ENCODE results near the gene B4GALT3.

B4GALT3 gene

DNA sequence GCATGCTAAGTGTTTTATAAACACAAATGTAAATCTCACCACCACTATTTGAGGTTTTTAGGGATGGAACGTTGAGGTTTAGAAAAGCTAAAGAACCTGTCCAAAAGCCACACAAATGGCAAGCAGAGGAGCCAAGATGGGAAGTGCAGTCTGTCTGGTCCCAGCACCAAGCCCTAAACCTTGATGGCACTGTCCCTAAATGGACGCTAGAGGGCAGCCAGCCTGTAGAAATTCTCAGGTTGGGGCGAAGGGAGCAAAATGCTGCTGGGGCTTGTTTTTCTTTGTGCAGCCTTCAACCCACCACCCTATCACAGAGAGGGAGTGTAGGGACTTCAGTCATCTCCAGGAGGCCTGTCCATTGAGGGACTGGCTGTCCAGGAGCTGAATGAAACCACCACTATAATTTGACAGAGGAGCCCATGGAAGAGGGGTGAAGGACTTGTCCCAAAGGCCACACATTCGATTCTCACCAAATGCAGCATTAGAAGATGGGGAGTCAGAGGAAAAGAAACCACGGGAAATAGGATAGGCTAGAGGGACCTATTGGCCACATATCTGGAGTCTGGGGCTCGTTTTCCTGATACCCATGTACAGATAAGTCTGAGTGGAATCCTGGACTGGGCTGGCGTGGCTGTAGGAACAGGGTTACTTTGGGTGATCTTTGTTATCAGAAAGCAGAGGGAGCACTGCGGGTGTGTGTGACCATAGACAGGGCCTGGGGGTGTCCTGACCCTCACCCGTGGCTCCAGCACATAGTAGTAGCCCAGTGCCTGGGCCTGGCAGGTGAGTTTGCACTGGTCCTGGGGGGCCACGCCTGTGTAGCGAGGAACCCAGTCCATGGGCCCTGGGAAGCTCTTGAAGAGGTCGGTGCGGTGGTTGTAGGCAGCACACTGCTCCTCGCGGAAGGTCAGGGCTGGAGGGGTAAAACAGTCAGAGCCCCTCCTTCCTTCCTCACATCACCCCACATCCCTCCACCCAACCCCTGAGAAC is 15.5 kb upstream of the B4GALT3 start:
- intact Hi-C loops (cut with DNase I), result no loop called here
- peak; percentile 37 to 90 (median 76) for DNase-seq

DNA sequence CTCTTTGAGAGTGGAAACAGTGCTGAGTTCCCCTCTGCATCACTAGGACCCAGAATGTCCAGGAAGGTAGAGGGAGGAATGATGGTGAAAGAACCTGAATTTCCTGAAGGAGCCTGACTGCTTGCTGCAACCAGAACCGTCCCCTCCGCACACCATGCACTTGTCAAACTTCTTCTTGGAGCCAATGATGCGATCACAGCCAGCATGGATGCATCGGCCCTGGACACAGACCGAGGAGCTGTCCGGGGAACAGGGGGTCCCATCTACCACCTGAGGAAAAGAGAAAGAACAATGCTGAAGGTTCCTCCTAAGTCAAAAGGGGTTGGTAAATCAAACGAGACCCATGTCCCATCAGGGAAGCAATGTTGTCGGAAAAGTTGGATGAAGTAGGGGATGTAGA is 14.7 kb upstream of the B4GALT3 start:
- intact Hi-C loops (cut with DNase I), result no loop called here
- DNase-seq, result no peak

DNA sequence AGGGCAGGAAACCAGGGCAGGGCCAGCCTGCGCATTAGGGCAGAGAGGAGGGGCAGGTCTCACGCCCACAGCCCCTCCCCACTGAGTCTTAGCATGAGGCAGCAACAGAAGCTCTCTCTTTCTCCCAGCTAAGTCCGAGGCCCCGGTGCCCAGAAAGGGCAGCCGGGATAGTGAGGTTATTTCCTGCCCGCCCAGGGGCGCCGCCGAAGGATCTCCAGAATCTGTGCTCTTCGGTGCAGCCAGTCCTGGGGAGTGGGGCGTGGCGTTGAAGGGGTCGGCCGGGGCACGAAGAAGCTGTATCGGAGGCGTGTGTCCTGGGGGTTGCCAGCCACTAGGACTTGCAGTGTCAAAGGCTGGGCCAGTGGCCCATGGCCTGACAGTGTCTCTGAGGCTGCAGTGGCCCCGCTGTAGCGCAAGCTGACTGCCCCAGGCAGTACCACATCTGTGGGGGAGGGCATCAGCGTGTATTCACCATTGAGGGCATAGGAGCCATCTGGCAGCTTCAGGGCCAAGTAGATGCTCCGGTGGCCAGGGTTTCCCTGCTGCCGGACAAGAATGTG is 13.7 kb upstream of the B4GALT3 start:
- peak in 19 of 42 donors; percentile 29 to 72 (median 53) for DNase-seq
- intact Hi-C loops (cut with DNase I), result no loop called here

DNA sequence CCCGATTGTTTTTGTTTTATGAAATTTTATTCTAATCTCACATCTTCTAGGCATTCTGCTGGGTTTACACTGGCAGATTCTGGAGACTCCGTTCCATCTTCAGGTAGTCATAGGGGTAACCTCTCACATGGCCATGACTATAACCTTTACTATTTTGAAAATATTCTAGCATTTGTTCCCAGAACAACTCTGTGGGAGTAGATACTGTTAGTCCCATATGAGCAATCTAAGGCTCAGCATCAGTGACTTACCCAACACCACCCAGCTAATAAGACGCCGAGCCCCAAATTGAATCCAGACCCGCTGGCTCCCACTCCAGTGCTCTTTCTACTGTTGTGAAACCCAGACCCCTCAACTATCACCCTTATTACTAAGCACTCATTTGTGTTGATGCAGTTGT is 11.7 kb upstream of the B4GALT3 start:
- no peak for DNase-seq
- intact Hi-C loops (cut with DNase I), result no loop called here

DNA sequence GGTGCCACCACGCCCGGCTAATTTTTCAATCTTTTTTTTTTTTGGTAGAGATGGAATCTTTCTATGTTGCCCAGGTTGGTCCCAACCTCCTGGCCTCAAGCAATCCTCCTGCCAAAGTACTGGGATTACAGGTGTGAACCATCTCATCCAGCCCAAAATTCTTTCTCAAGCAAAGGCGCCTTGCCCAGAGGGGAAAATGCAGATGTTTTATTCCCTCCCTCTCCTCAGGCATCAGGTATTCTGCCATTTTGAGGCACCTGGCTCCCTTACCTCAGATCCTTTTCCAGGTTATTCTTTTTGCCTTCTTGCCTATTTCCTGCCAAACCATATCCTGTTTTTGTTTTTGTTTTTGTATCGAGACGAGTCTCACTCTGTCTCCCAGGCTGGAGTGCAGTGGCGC is 11.1 kb upstream of the B4GALT3 start:
- intact Hi-C loops (cut with DNase I), result no loop called here
- no peak for DNase-seq

DNA sequence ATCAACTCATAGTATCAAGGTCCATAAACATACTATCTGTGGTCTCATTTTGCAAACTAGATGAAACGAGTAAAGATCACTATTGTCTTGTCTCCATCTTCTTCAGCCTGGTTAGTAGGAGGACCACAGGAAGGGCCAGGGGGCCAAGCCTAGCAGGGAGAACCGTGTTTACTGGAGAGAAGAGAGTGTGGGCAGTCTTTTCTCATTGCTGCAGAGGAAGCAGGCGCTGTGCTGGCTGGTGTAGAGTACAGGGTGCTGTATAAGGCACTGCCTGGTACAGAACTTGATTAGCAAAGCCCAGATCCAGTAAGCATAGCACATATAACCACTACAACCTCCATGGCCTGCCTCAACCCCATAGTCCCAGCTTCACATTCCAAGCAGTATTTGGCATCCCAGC is 10.0 kb upstream of the B4GALT3 start:
- DNase-seq, result peak in 1 of 42 donors; percentile 19
- intact Hi-C loops (cut with DNase I), result no loop called here

- DNase-seq, result no peak
Observed at GRCh38 chr1:161185732-161186311, 8.5 kb upstream of the B4GALT3 start.

DNA sequence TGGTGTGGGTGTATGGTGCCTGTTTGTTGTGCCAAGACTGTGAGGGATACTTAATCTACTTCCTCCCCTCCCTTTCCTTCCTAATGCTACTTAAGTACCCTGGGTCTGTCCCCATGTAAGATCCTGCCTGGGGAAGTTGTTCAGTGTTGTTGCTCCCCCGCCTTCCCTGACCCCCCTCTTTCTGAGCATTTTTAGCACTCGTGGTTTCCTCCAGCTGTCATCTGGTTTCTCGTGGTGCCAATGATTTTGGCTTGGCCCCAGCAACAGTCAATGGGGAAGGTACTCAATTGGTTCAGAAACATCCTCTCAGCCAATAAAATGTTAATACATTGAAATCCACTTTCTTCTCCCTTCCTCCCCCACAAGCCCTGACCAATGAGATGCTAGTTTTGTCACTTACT is 8.0 kb upstream of the B4GALT3 start:
- intact Hi-C loops (cut with DNase I), result no loop called here
- peak in 24 of 42 donors; percentile 37 to 73 (median 54) for DNase-seq

More at GRCh38 chr1:161185732-161186311, 8.5 kb upstream of the B4GALT3 start:
- intact Hi-C loops (cut with DNase I), result no loop called here

DNA sequence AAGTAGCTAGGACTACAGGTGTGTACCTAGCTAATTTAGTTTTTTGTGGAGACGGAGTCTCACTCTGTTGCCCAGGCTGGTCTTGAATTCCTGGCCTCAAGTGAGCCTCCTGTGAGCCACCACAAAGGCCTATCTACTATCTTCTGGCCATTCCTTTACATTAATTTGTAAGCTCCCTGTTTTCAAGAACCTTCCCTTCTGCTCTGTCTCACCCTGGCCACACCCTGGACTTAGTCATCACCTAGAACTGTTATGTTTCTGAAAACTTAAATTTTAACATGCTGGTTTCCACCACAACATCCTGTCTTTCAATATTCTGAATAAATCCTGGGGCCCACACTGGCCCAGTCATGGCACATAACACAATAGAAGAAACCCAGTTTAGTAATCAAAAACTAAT is 4.9 kb upstream of the B4GALT3 start:
- DNase-seq, result no peak
- intact Hi-C loops (cut with DNase I), result no loop called here

- no peak for DNase-seq
- intact Hi-C loops (cut with DNase I), result no loop called here
Observed at GRCh38 chr1:161180639-161181038, 3.3 kb upstream of the B4GALT3 start.

GRCh38 chr1:161179698-161180097 is 2.4 kb upstream of the B4GALT3 start:
- intact Hi-C loops (cut with DNase I), result no loop called here
- no peak for DNase-seq

- DNase-seq, result no peak
- intact Hi-C loops (cut with DNase I), result no loop called here
Observed at GRCh38 chr1:161177936-161178244, 583 bp upstream of the B4GALT3 start.

GRCh38 chr1:161176468-161177111 is 717 bp downstream of the B4GALT3 start:
- no peak for DNase-seq
- intact Hi-C loops (cut with DNase I), result no loop called here

DNA sequence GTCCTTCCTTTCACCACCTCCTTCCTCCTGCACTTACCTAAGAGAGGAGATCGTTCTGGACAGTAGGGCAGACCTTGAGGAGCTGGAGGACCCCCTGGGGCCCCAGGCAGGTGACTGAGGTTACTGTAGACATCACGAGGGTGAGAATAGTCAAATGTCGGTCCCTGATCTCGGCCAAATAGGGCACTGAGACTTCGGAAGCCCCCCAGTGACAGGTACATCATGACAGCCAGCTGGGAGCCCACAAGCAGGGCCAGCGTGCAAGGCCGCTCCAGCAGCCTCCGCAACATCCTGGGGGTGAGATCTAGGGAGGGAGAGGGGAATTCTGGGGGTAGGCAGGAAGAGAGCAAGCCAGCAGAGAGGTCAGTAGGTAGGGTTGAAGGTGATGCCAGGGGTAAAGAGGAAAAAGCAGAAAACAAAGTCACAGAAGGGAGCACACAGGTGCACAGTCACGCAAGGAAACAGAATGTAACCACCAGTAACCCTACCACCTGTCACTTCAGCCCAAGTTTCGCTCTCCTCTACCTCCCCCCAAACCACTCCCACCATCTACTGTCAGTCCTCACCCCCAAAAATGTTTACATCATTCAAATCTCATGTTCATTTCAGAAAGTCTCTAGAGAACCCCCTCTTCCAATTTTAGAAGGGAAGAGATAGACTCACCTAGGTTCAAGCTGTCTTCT is 1.4 kb downstream of the B4GALT3 start:
- intact Hi-C loops (cut with DNase I), result no loop called here
- DNase-seq, result no peak

- no peak for DNase-seq
- intact Hi-C loops (cut with DNase I), result no loop called here
Observed at GRCh38 chr1:161174911-161175310, 2.4 kb downstream of the B4GALT3 start.

DNA sequence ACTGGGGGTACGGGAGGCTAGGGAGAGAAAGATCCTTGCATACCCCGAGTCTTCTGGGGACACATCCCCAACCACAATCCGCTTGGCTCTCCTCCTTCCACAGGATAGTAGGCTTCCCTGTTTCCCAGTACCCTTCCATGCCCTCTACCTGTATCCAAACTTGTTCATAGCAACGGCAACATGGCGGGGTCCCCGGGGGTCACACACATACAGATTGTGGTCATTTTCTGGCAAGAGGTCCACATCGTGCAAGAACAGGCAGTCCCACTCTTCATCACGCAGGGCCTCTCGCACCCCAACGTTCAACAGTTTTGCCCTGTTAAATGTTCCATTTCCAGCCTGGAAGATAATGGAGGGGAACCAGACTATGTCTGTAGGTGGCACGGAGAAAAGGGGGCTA is 3.6 kb downstream of the B4GALT3 start:
- intact Hi-C loops (cut with DNase I), result no loop called here
- no peak for DNase-seq

DNA sequence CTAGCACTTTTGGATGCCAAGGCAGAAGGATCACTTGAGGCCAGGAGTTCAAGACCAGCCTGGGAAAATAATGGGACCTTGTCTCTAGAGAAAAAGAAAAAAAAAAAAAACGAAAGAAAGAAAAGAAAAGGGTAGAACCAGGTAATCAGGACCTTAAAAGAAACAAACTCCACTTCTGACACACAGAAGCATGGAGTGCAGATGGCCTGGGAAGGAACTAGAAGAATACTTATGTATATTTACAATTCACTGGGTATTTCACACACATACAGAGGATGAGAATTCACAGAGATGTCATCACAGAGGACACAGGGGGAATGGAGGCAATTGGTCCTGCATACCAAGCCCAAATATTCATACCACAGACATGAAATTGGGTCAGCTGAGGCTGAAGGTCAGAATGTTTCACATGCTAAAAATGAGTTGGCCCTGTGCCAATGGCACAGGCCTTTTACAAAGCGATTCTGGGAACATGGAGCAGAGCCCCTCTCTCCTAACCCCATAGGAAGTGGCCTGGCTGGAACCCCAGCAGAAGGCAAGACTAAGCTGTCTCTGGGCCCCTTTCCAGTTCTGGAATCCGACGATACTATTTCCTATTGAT is 4.4 kb downstream of the B4GALT3 start:
- intact Hi-C loops (cut with DNase I), result no loop called here
- no peak for DNase-seq

GRCh38 chr1:161172349-161172748 is 5.0 kb downstream of the B4GALT3 start:
- DNase-seq, result no peak
- intact Hi-C loops (cut with DNase I), result no loop called here

DNA sequence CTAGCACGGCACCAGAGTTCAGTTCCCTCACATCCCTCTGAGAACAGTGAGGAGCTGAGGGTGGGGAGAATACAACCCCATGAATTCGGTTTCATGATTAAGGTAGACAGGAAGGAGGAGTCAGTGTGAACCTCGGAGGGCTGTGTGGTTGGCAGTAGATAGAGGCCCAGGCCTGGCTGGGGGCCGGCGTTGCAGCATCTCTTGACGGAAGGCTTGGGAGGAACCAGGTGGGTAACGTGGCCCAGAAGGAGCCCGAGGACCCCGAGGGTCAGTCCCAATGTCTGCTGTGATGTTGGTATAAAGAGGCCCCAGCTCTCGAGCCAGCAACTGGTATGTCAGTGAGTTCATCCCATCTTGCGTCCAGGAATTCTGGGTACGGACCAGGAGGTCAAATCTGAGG is 5.6 kb downstream of the B4GALT3 start:
- intact Hi-C loops (cut with DNase I), result no loop called here
- DNase-seq, result no peak

All from head of caudate nucleus (tissue), 42 donors.